Activated T-helper 1 cell treated with anti-CD3 and anti-CD28 coated beads, Interleukin-12 subunit alpha, Interleukin-12 subunit beta, Interleukin-2, Interleukin-4 antibody, amounts not matched to agents 30 ng/mL and 10 ng/mL and 1 ng/mL, durations not matched to agents 14 hours and 24 hours and 36 hours (primary cell): Measurements from ENCODE around the gene KLHL42. TPM values are rescaled to one million over a fixed set of nuclear protein-coding genes. Genes with fewer than 3 reads are reported as not detected.
"Not testable (repeated sequence)": the region's sequence is repeated elsewhere in the genome, so short reads cannot be mapped to it uniquely, and the experiment has no call there.

ENCODE experiments used
- DNase-seq: peaks from one replicate; pipeline ENCODE4 v3.0.0; 2021; ENCODE audit warnings: low spot score
- H3K27ac Mint-ChIP-seq: one replicate; pipeline ENCODE4 v1.8.0; 2021; ENCODE audit warnings: mild to moderate bottlenecking, mixed read lengths
- H3K27me3 Mint-ChIP-seq: one replicate; pipeline ENCODE4 v1.8.0; 2022; ENCODE audit warnings: mild to moderate bottlenecking, moderate library complexity, mixed read lengths; ENCODE audit not compliant: insufficient read depth
- H3K36me3 Mint-ChIP-seq: one replicate; pipeline ENCODE4 v1.8.0; 2021; ENCODE audit warnings: low read depth, mixed read lengths
- H3K4me1 Mint-ChIP-seq: one replicate; pipeline ENCODE4 v1.8.0; 2021; ENCODE audit warnings: low read depth, mixed read lengths
- H3K4me3 Mint-ChIP-seq: one replicate; pipeline ENCODE4 v1.8.0; 2021; ENCODE audit warnings: mild to moderate bottlenecking, moderate library complexity, mixed read lengths
- H3K9me3 Mint-ChIP-seq: one replicate; pipeline ENCODE4 v1.8.0; 2021; ENCODE audit warnings: mixed read lengths
- intact Hi-C: fragments of 100-400 bp; cut with micrococcal nuclease; formaldehyde crosslinking; loops from one replicate; pipeline ENCODE4 v1.15.1; 2024
- total RNA-seq: library from RNA; stranded (reverse); gene quantifications from 2 replicates; pipeline ENCODE4 v1.2.3, GENCODE V29; 2022

The KLHL42 gene
- total RNA-seq, 1 donor from 2014 or later = 21.7 TPM

GRCh38 chr12:27828196-27828595 is 48.2 kb downstream of the KLHL42 start:
- Mint-ChIP-seq H3K36me3 (no peaks in the 10 kb centered on the region), H3K27ac (no peak overlapping the region), H3K4me1 (peaks cover 29% of the 10 kb centered on the region), H3K27me3 (peaks cover 40% of the 10 kb centered on the region), H3K9me3 (no peaks in the 10 kb centered on the region), H3K4me3 (no peak overlapping the region)
- intact Hi-C loops = loop anchor here (10.0 kb wide), 1 partner anchor 1553 kb away; no protein-coding TSS in a partner anchor
- DNase-seq = no peak

GRCh38 chr12:27838543-27839185 is 58.6 kb downstream of the KLHL42 start:
- Mint-ChIP-seq H3K36me3 (no peaks in the 10 kb centered on the region), H3K27me3 (peaks cover 4% of the 10 kb centered on the region), H3K9me3 (no peaks in the 10 kb centered on the region), H3K4me3 (no peak overlapping the region), H3K27ac (no peak overlapping the region), H3K4me1 (no peaks in the 10 kb centered on the region)
- no peak for DNase-seq
- intact Hi-C loops = no loop called here

- no peak overlapping the region for H3K27ac Mint-ChIP-seq
- no peak overlapping the region for H3K4me3 Mint-ChIP-seq
- no peak for DNase-seq
- H3K36me3 Mint-ChIP-seq = no peaks in the 10 kb centered on the region
- no peaks in the 10 kb centered on the region for H3K27me3 Mint-ChIP-seq
- H3K4me1 Mint-ChIP-seq = no peaks in the 10 kb centered on the region
- H3K9me3 Mint-ChIP-seq = no peaks in the 10 kb centered on the region
- intact Hi-C loops = no loop called here
Observed at GRCh38 chr12:27840229-27840999, 60.4 kb downstream of the KLHL42 start.

GRCh38 chr12:27841392-27841882 is 61.4 kb downstream of the KLHL42 start:
- Mint-ChIP-seq H3K4me1 (no peaks in the 10 kb centered on the region), H3K27ac (no peak overlapping the region), H3K27me3 (peaks cover under 1% of the 10 kb centered on the region), H3K36me3 (no peaks in the 10 kb centered on the region), H3K9me3 (no peaks in the 10 kb centered on the region), H3K4me3 (no peak overlapping the region)
- DNase-seq = no peak
- intact Hi-C loops = no loop called here

- H3K36me3 Mint-ChIP-seq = no peaks in the 10 kb centered on the region
- peaks cover 3% of the 10 kb centered on the region for H3K9me3 Mint-ChIP-seq
- peaks cover 9% of the 10 kb centered on the region for H3K27me3 Mint-ChIP-seq
- DNase-seq = no peak
- no peak overlapping the region for H3K4me3 Mint-ChIP-seq
- H3K27ac Mint-ChIP-seq = no peak overlapping the region
- intact Hi-C loops = no loop called here
- no peaks in the 10 kb centered on the region for H3K4me1 Mint-ChIP-seq
Observed at GRCh38 chr12:27843714-27844245, 63.7 kb downstream of the KLHL42 start.

- H3K36me3 Mint-ChIP-seq = peaks cover 2% of the 10 kb centered on the region
- no peak overlapping the region for H3K27ac Mint-ChIP-seq
- H3K4me3 Mint-ChIP-seq = no peak overlapping the region
- H3K9me3 Mint-ChIP-seq = peaks cover 8% of the 10 kb centered on the region
- H3K4me1 Mint-ChIP-seq = no peaks in the 10 kb centered on the region
- peaks cover 9% of the 10 kb centered on the region for H3K27me3 Mint-ChIP-seq
- no peak for DNase-seq
- intact Hi-C loops = no loop called here
Observed at GRCh38 chr12:27844366-27845090, 64.5 kb downstream of the KLHL42 start.

- Mint-ChIP-seq H3K36me3 (peaks cover 2% of the 10 kb centered on the region), H3K4me3 (no peak overlapping the region), H3K27ac (no peak overlapping the region), H3K4me1 (no peaks in the 10 kb centered on the region), H3K27me3 (peaks cover 9% of the 10 kb centered on the region), H3K9me3 (peaks cover 8% of the 10 kb centered on the region)
- intact Hi-C loops = no loop called here
- no peak for DNase-seq
Observed at GRCh38 chr12:27845187-27845586, 65.2 kb downstream of the KLHL42 start.

GRCh38 chr12:27845706-27846105 is 65.7 kb downstream of the KLHL42 start:
- H3K4me1 Mint-ChIP-seq, H3K27me3 Mint-ChIP-seq, DNase-seq, H3K4me3 Mint-ChIP-seq, H3K36me3 Mint-ChIP-seq, intact Hi-C loops, H3K27ac Mint-ChIP-seq: not testable (repeated sequence)
- peaks cover 12% of the 10 kb centered on the region for H3K9me3 Mint-ChIP-seq

GRCh38 chr12:27847293-27847692 is 67.3 kb downstream of the KLHL42 start:
- peaks cover 13% of the 10 kb centered on the region for H3K9me3 Mint-ChIP-seq
- H3K36me3 Mint-ChIP-seq, H3K4me3 Mint-ChIP-seq, H3K27ac Mint-ChIP-seq, intact Hi-C loops, DNase-seq, H3K4me1 Mint-ChIP-seq: not testable (repeated sequence)
- H3K27me3 Mint-ChIP-seq = peaks cover 11% of the 10 kb centered on the region

GRCh38 chr12:27851311-27851710 is 71.3 kb downstream of the KLHL42 start:
- Mint-ChIP-seq H3K9me3 (peaks cover 13% of the 10 kb centered on the region), H3K4me3 (no peak overlapping the region), H3K4me1 (no peaks in the 10 kb centered on the region), H3K27me3 (peaks cover 11% of the 10 kb centered on the region), H3K36me3 (peaks cover 2% of the 10 kb centered on the region), H3K27ac (no peak overlapping the region)
- DNase-seq = no peak
- intact Hi-C loops = no loop called here

- no peaks in the 10 kb centered on the region for H3K4me1 Mint-ChIP-seq
- DNase-seq = no peak
- H3K27ac Mint-ChIP-seq = no peak overlapping the region
- H3K9me3 Mint-ChIP-seq = peaks cover 13% of the 10 kb centered on the region
- peaks cover 8% of the 10 kb centered on the region for H3K27me3 Mint-ChIP-seq
- intact Hi-C loops = no loop called here
- peaks cover 2% of the 10 kb centered on the region for H3K36me3 Mint-ChIP-seq
- H3K4me3 Mint-ChIP-seq = no peak overlapping the region
Observed at GRCh38 chr12:27852117-27852516, 72.1 kb downstream of the KLHL42 start.
